GM23338 (cell line): Measurements from ENCODE around the gene GREB1L.

Experiments used
- ETS1 ChIP-seq: IDR thresholded peaks from 2 replicates; pipeline ENCODE4 v1.6.1; 2016; ENCODE audit warnings: antibody characterized with exemption
- EZH2 ChIP-seq: fragments of 200-600 bp; sonication (generic); IDR thresholded peaks from one replicate; pipeline ENCODE4 v1.8.0; 2017; ENCODE audit warnings: antibody characterized with exemption, mild to moderate bottlenecking, low read depth; ENCODE audit not compliant: unreplicated experiment
- JUNB ChIP-seq: IDR thresholded peaks from one replicate; pipeline ENCODE4 v1.6.1; 2016; ENCODE audit warnings: antibody characterized with exemption; ENCODE audit not compliant: unreplicated experiment
- POLR2AphosphoS5 ChIP-seq: IDR thresholded peaks from 2 replicates; pipeline ENCODE4 v1.6.1; 2016; ENCODE audit warnings: antibody characterized with exemption, low read depth
- TF ChIP-seq, protein P1 (sequence below), 2 experiments: fragments of 200-600 bp in 1 of 2; sonication (generic) in 1 of 2; conservative IDR thresholded peaks; 2 replicates each; pipeline versions ENCODE4 v1.5.1 to v1.6.1; 2016 to 2017; ENCODE audit warnings: antibody characterized with exemption in 2 of 2, low read depth in 2 of 2, mild to moderate bottlenecking in 2 of 2, moderate library complexity in 1 of 2

DNA sequence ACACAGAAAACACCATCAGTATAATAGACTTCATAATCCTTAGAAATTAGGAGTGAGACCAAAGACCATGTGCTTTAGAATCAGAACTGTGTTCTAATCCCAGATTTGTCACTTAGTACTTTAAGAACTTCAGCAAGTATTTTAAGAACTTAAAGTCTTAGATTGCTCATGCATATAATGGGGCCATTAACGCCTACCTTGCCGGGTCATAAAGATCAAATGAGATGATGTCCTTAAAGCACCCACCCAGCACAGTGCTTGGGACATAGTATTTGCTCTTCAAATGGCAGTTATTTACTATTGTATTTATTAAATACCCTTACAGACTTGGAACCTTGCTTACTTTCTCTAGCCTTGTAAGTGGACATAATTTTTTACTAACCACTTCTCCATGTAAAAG, 156.1 kb downstream of the GREB1L start:
- TF ChIP-seq, protein P1, sequence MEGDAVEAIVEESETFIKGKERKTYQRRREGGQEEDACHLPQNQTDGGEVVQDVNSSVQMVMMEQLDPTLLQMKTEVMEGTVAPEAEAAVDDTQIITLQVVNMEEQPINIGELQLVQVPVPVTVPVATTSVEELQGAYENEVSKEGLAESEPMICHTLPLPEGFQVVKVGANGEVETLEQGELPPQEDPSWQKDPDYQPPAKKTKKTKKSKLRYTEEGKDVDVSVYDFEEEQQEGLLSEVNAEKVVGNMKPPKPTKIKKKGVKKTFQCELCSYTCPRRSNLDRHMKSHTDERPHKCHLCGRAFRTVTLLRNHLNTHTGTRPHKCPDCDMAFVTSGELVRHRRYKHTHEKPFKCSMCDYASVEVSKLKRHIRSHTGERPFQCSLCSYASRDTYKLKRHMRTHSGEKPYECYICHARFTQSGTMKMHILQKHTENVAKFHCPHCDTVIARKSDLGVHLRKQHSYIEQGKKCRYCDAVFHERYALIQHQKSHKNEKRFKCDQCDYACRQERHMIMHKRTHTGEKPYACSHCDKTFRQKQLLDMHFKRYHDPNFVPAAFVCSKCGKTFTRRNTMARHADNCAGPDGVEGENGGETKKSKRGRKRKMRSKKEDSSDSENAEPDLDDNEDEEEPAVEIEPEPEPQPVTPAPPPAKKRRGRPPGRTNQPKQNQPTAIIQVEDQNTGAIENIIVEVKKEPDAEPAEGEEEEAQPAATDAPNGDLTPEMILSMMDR (conservative IDR thresholded peaks at IDR 0.05; ENCODE audit: low read depth in 2 of 2): no peak
- no peak for TF ChIP-seq POLR2AphosphoS5
- no peak for TF ChIP-seq JUNB
- no peak for TF ChIP-seq EZH2
- no peak for TF ChIP-seq ETS1
